Fibroblast of gingiva (primary cell): ENCODE measurements around the gene ST6GAL1.

ENCODE experiments used
- DNase-seq: peaks from one replicate; pipeline ENCODE4 v3.0.0-alpha.2; 2011; ENCODE audit warnings: low read depth

The ST6GAL1 gene

DNA sequence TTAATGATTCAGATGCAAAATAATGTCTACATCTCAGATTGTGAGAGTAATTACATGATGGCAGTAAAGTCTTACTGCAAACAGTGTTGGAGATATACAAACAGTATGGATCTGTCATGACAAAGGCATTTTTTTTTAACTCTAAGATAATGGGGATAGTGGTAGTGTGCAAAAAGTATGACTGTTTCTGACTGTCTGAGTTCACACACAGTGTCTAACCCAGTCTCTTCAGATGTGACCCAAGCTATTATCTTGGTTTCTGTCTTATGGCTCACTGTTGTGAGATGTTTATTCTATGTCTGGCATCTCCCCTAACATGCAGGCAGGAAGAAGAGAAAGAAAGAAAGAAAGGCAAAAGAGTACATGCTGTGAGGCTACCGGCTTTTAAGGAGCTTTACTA, 191.9 kb downstream of the ST6GAL1 start:
- DNase-seq = no peak

DNA sequence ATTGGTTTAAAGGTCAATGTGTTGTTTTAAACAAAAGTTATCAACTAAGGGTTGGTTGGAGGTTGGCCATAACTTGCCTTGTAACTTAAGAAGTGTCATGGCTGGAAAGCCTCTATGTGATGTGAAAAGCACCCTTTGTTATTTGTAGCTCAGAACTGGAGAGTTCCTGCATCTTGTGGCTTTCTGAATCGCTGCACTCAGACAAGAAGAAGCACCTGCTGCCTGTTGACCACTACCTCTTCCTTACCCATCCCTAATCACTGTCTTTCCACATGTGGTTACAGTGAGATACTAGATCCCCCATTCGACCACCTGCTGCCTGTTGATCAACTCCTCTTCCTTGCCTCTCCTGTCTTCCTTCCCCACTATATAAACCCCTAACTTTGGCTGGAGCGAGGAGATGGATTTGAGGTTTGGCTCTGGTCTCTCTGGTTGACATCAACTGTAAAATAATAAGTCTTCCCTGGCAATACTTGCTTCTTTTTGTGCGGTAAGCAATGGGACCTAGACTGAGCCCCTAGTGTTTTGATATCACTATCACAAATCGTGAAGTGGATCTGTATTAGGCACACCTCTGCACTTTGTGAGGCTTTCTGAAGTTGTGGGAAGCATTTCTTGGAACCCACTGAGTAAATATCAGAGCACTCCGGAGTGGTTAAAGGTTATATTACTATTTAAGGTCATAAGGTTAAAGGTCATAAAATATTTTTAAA, 195.1 kb downstream of the ST6GAL1 start:
- DNase-seq = no peak
